NCI-H187 (cell line): Measurements from ENCODE around the gene COA4.
A peak's percentile ranks its signal among the peaks of the same experiment; 100 is the strongest.
"Not testable (repeated sequence)": the region's sequence is repeated elsewhere in the genome, so short reads cannot be mapped to it uniquely, and the experiment has no call there.

Source experiments
- DNase-seq, 2 experiments: peaks; one replicate each; lab custom pipeline; 2025; lab: John Stamatoyannopoulos, UW

Gene COA4

GRCh38 chr11:73876424-73877310, at the start of gene COA4, which contains the start of gene PAAF1:
COA4 (minus strand) TSS chr11:73876846; CDS start chr11:73873378, 3,468 bp downstream.
PAAF1 (plus strand) TSS chr11:73876999; CDS start chr11:73877022, 23 bp downstream.
- peak; percentile 89 to 95 for DNase-seq

GRCh38 chr11:73921180-73921579, 44.5 kb upstream of the COA4 start:
- no peak for DNase-seq

GRCh38 chr11:73916435-73916834, 39.8 kb upstream of the COA4 start:
- DNase-seq: no peak

GRCh38 chr11:73914284-73914683, 37.6 kb upstream of the COA4 start:
- no peak for DNase-seq

- DNase-seq: no peak
Observed at GRCh38 chr11:73913472-73913871, 36.8 kb upstream of the COA4 start.

GRCh38 chr11:73912026-73912425, 35.4 kb upstream of the COA4 start:
- DNase-seq: no peak

- DNase-seq: no peak
Observed at GRCh38 chr11:73907191-73907590, 30.5 kb upstream of the COA4 start.

GRCh38 chr11:73902303-73902702, 25.7 kb upstream of the COA4 start:
- no peak for DNase-seq

GRCh38 chr11:73894725-73895335, 18.2 kb upstream of the COA4 start:
- DNase-seq: no peak

GRCh38 chr11:73893041-73893440, 16.4 kb upstream of the COA4 start:
- DNase-seq: no peak

- DNase-seq: no peak
Observed at GRCh38 chr11:73889536-73889935, 12.9 kb upstream of the COA4 start.

GRCh38 chr11:73889019-73889418, 12.4 kb upstream of the COA4 start:
- no peak for DNase-seq

GRCh38 chr11:73888244-73888643, 11.6 kb upstream of the COA4 start:
- no peak for DNase-seq

- DNase-seq: no peak
Observed at GRCh38 chr11:73883856-73884255, 7.2 kb upstream of the COA4 start.

GRCh38 chr11:73880449-73880848, 3.8 kb upstream of the COA4 start:
- DNase-seq: not testable (repeated sequence)

- DNase-seq: no peak
Observed at GRCh38 chr11:73878771-73879170, 2.1 kb upstream of the COA4 start.

GRCh38 chr11:73875840-73876239, 806 bp downstream of the COA4 start:
- DNase-seq: no peak

GRCh38 chr11:73875380-73875779, 1.3 kb downstream of the COA4 start:
- DNase-seq: no peak

- no peak for DNase-seq
Observed at GRCh38 chr11:73872749-73873357, 3.8 kb downstream of the COA4 start.

- DNase-seq: no peak
Observed at GRCh38 chr11:73870261-73870660, 6.4 kb downstream of the COA4 start.

- DNase-seq: no peak
Observed at GRCh38 chr11:73869332-73869949, 7.2 kb downstream of the COA4 start.

- DNase-seq: no peak
Observed at GRCh38 chr11:73866586-73866996, 10.1 kb downstream of the COA4 start.
